SK-N-SH (cell line): Measurements from ENCODE around the gene TMEM39B. TPM values are rescaled to one million over a fixed set of nuclear protein-coding genes. Genes with fewer than 3 reads are reported as not detected.
"Not testable (repeated sequence)": the region's sequence is repeated elsewhere in the genome, so short reads cannot be mapped to it uniquely, and the experiment has no call there.

Experiments used
- CTCF ChIA-PET: fragments of 300-600, 350-600 bp; formaldehyde crosslinking; extraction: SDS; loops from one replicate; lab custom pipeline; 2021; lab: Yijun Ruan, JAX
- POLR2A ChIA-PET: fragments of 350-600 bp; sonication (Branson Sonifier 250); formaldehyde crosslinking; extraction: SDS; loops from one replicate; lab custom pipeline; 2020; ENCODE audit warnings: antibody characterized with exemption, inconsistent platforms; lab: Yijun Ruan, JAX
- DNase-seq: peaks from one replicate; pipeline ENCODE4 v3.0.0; 2012
- H2AFZ ChIP-seq: fragments of 200-600 bp; sonication (generic); 2 replicates; pipeline ENCODE4 v1.8.1; 2016; ENCODE audit warnings: antibody characterized with exemption, mild to moderate bottlenecking, low read depth
- H3F3A ChIP-seq: fragments of 200-600 bp; sonication (generic); replicated peaks from 2 replicates; pipeline ENCODE3; 2016; ENCODE audit warnings: antibody characterized with exemption, mild to moderate bottlenecking; ENCODE audit not compliant: insufficient read depth
- H3K27ac ChIP-seq, 2 experiments: fragments of 200-500 bp in 1 of 2; fragments of 200-600 bp in 1 of 2; sonication (Bioruptor generic) in 1 of 2; sonication (generic), shearing (Covaris generic) in 1 of 2; 2 replicates each; pipeline versions ENCODE4 v1.5.1 to v1.6.1; 2014 to 2016; ENCODE audit warnings: low read depth in 2 of 2, inconsistent platforms in 1 of 2, low read length in 1 of 2, mild to moderate bottlenecking in 1 of 2, mixed read lengths in 1 of 2
- H3K27me3 ChIP-seq: fragments of 200-600 bp; sonication (generic), shearing (Covaris generic); 2 replicates; pipeline ENCODE4 v1.6.1; 2016; ENCODE audit warnings: mixed run types; ENCODE audit not compliant: insufficient read depth
- H3K36me3 ChIP-seq, 2 experiments: fragments of 200-500 bp in 1 of 2; fragments of 200-600 bp in 1 of 2; sonication (Bioruptor generic) in 1 of 2; sonication (generic) in 1 of 2; replicated peaks in 1 of 2; 2 replicates each; pipeline versions ENCODE3 to v1.5.1; 2014 to 2016; ENCODE audit warnings: low read length in 1 of 2, mild to moderate bottlenecking in 1 of 2; ENCODE audit not compliant: insufficient read depth in 2 of 2, control insufficient read depth in 1 of 2
- H3K4me1 ChIP-seq, 2 experiments: fragments of 200-500 bp in 1 of 2; fragments of 200-600 bp in 1 of 2; sonication (Bioruptor generic) in 1 of 2; sonication (generic), shearing (Covaris generic) in 1 of 2; 2 replicates each; pipeline versions ENCODE4 v1.5.1 to v1.6.1; 2014 to 2016; ENCODE audit warnings: low read depth in 1 of 2, low read length in 1 of 2, mixed run types in 1 of 2; ENCODE audit not compliant: insufficient read depth in 2 of 2, control insufficient read depth in 1 of 2
- H3K4me2 ChIP-seq: fragments of 200-600 bp; sonication (generic), shearing (Covaris generic); 2 replicates; pipeline ENCODE4 v1.6.1; 2017; ENCODE audit warnings: mixed run types
- H3K4me3 ChIP-seq, 2 experiments: fragments of 200-500 bp in 1 of 2; fragments of 200-600 bp in 1 of 2; sonication (Bioruptor generic) in 1 of 2; sonication (generic), shearing (Covaris generic) in 1 of 2; 2 replicates each; pipeline versions ENCODE4 v1.5.1 to v1.8.1; 2014 to 2016; ENCODE audit warnings: low read depth in 2 of 2, inconsistent platforms in 1 of 2, low read length in 1 of 2, mild to moderate bottlenecking in 1 of 2, mixed read lengths in 1 of 2, moderate library complexity in 1 of 2
- H3K79me2 ChIP-seq: fragments of 200-600 bp; sonication (generic); 2 replicates; pipeline ENCODE4 v1.8.1; 2017; ENCODE audit warnings: mild to moderate bottlenecking; ENCODE audit not compliant: insufficient read depth
- H3K9ac ChIP-seq: fragments of 200-600 bp; sonication (generic); 2 replicates; pipeline ENCODE4 v1.6.1; 2017; ENCODE audit warnings: mixed run types
- H3K9me2 ChIP-seq: fragments of 200-600 bp; sonication (generic); 2 replicates; pipeline ENCODE4 v1.6.1; 2017; ENCODE audit warnings: mixed run types
- H3K9me3 ChIP-seq: fragments of 200-600 bp; sonication (generic); 2 replicates; pipeline ENCODE4 v1.6.1; 2017; ENCODE audit warnings: mixed run types, mild to moderate bottlenecking, moderate library complexity
- H4K20me1 ChIP-seq: fragments of 200-600 bp; sonication (generic); 2 replicates; pipeline ENCODE4 v1.6.1; 2017; ENCODE audit warnings: mild to moderate bottlenecking, mixed run types; ENCODE audit not compliant: insufficient read depth
- ELF1 ChIP-seq: IDR thresholded peaks from 2 replicates; pipeline ENCODE4 v1.4.0; 2012
- FOSL2 ChIP-seq: IDR thresholded peaks from 2 replicates; pipeline ENCODE4 v1.4.0; 2012; ENCODE audit warnings: low read depth, mild to moderate bottlenecking, moderate library complexity, borderline replicate concordance
- FOXJ3 ChIP-seq: sonication (generic); formaldehyde crosslinking; IDR thresholded peaks from 2 replicates; pipeline ENCODE4 v1.5.1; 2020; ENCODE audit warnings: mild to moderate bottlenecking, missing genetic modification reagents
- GATA2 ChIP-seq: sonication (generic); formaldehyde crosslinking; IDR thresholded peaks from 2 replicates; pipeline ENCODE4 v1.5.0; 2020; ENCODE audit warnings: mild to moderate bottlenecking, missing genetic modification reagents
- MEF2A ChIP-seq: IDR thresholded peaks from 2 replicates; pipeline ENCODE4 v1.4.0; 2012; ENCODE audit warnings: low read depth, borderline replicate concordance
- MXI1 ChIP-seq: IDR thresholded peaks from 2 replicates; pipeline ENCODE4 v1.6.1; 2012; ENCODE audit warnings: mild to moderate bottlenecking, low read depth, low read length, improper control_type of control experiment
- NFIC ChIP-seq: IDR thresholded peaks from 2 replicates; pipeline ENCODE4 v1.4.0; 2012; ENCODE audit warnings: borderline replicate concordance
- RCOR1 ChIP-seq: fragments of 150-350 bp; IDR thresholded peaks from 2 replicates; pipeline ENCODE4 v1.6.1; 2017; ENCODE audit warnings: antibody characterized with exemption, low read length
- RXRA ChIP-seq: IDR thresholded peaks from 2 replicates; pipeline ENCODE4 v1.4.0; 2012; ENCODE audit warnings: low read depth, mild to moderate bottlenecking, borderline replicate concordance
- TAF1 ChIP-seq: IDR thresholded peaks from 2 replicates; pipeline ENCODE4 v1.6.1; 2012; ENCODE audit warnings: low read depth, mild to moderate bottlenecking, low read length, moderate library complexity, borderline replicate concordance
- TCF12 ChIP-seq: IDR thresholded peaks from 2 replicates; pipeline ENCODE4 v1.4.0; 2012
- WGBS: methylation state at CpG from one replicate; pipeline ENCODE4 v1.1.6; 2017; ENCODE audit warnings: low lambda C conversion rate; 5-methylcytosine and 5-hydroxymethylcytosine counted together
- polyA plus RNA-seq, 3 experiments: library from polyadenylated mRNA; depleted of rRNA; stranded (reverse); fragments of >200 nt; gene quantifications; 2 replicates each; pipeline ENCODE4 v1.2.3, GENCODE V29; 2012
- TF ChIP-seq, protein P1 (sequence below): IDR thresholded peaks from 2 replicates; pipeline ENCODE4 v1.4.0; 2012; ENCODE audit warnings: low read depth
- TF ChIP-seq, protein P2 (sequence below): IDR thresholded peaks from 2 replicates; pipeline ENCODE4 v1.4.0; 2012; ENCODE audit warnings: low read depth, borderline replicate concordance
- TF ChIP-seq, protein P3 (sequence below): IDR thresholded peaks from 2 replicates; pipeline ENCODE4; 2012

TMEM39B gene
- polyA plus RNA-seq, 1 of the 3 experiments (the other 2 are of a cell fraction): 25.1 TPM

GRCh38 chr1:32077451-32077850 lies 4.7 kb downstream of the TMEM39B start:
- Histone ChIP-seq H3K9ac (no peak overlapping the region), H4K20me1 (0 out of 2 replicates have a peak, but pooled peaks cover 4% of the 10 kb centered on the region), H3K4me1 (peaks cover 7 to 11% of the 10 kb centered on the region in 2 experiments; a peak in 3 of 4 replicates), H3K79me2 (peaks cover 32% of the 10 kb centered on the region), H3K9me2 (no peaks in the 10 kb centered on the region), H2AFZ (no peak overlapping the region), H3K4me3 (no peak overlapping the region), H3K4me2 (no peak overlapping the region), H3K36me3 (peaks cover 23 to 56% of the 10 kb centered on the region in 2 experiments), H3F3A (peaks cover 11% of the 10 kb centered on the region), H3K27me3 (no peaks in the 10 kb centered on the region), H3K27ac (no peak overlapping the region), H3K9me3 (no peaks in the 10 kb centered on the region)
- ChIA-PET POLR2A (no interaction called here), CTCF (no interaction called here)
- no peak for DNase-seq
- 81% methylated on average over 3 of the region's 3 CpGs for WGBS
- TF ChIP-seq TCF12 (no peak), TAF1 (no peak)
- TF ChIP-seq, protein P1, sequence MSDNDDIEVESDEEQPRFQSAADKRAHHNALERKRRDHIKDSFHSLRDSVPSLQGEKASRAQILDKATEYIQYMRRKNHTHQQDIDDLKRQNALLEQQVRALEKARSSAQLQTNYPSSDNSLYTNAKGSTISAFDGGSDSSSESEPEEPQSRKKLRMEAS: no peak
- TF ChIP-seq, protein P2, sequence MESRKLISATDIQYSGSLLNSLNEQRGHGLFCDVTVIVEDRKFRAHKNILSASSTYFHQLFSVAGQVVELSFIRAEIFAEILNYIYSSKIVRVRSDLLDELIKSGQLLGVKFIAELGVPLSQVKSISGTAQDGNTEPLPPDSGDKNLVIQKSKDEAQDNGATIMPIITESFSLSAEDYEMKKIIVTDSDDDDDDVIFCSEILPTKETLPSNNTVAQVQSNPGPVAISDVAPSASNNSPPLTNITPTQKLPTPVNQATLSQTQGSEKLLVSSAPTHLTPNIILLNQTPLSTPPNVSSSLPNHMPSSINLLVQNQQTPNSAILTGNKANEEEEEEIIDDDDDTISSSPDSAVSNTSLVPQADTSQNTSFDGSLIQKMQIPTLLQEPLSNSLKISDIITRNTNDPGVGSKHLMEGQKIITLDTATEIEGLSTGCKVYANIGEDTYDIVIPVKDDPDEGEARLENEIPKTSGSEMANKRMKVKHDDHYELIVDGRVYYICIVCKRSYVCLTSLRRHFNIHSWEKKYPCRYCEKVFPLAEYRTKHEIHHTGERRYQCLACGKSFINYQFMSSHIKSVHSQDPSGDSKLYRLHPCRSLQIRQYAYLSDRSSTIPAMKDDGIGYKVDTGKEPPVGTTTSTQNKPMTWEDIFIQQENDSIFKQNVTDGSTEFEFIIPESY: no peak

DNA sequence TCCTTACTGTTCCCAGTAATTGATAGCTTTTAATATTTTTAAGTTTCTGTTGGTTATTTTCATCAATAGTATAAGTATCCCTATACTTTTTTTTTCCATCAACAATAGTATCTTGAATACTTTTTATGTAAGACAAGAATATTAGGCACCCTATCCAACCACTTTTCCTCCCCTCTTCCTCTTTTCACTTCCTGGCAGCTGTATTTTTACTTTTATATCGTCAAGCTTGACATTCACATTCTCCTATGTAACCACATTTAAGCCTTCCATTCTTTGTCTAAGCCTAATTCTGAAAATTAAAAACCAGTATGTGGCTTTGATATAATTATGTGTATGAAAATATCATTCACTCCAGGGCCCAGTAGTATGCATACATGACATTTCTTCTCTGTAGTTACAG lies 9.3 kb downstream of the TMEM39B start:
- no peaks in the 10 kb centered on the region for H3K9me3 ChIP-seq
- TF ChIP-seq ELF1 (no peak), GATA2 (no peak), FOXJ3 (CRISPR knock-in tag) (no peak), FOSL2 (no peak), RCOR1 (no peak), MEF2A (no peak), MXI1 (no peak), RXRA (no peak), NFIC (no peak)
- TF ChIP-seq, protein P1: no peak
- TF ChIP-seq, protein P2: no peak
- TF ChIP-seq, protein P3, sequence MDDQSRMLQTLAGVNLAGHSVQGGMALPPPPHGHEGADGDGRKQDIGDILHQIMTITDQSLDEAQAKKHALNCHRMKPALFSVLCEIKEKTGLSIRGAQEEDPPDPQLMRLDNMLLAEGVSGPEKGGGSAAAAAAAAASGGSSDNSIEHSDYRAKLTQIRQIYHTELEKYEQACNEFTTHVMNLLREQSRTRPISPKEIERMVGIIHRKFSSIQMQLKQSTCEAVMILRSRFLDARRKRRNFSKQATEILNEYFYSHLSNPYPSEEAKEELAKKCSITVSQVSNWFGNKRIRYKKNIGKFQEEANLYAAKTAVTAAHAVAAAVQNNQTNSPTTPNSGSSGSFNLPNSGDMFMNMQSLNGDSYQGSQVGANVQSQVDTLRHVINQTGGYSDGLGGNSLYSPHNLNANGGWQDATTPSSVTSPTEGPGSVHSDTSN: no peak
- H4K20me1 ChIP-seq: no peaks in the 10 kb centered on the region
- no peaks in the 10 kb centered on the region for H3K27me3 ChIP-seq
- no peak for DNase-seq
- no peaks in the 10 kb centered on the region for H3K4me1 ChIP-seq
- H3K36me3 ChIP-seq: peaks cover 17 to 86% of the 10 kb centered on the region in 2 experiments
- 93% methylated on average over 1 of the region's 1 CpG for WGBS
- CTCF ChIA-PET: interaction anchor here (0.6 to 1.0 kb wide), 2 partner anchors 9 to 264 kb away, joined by 3 read pairs; partner anchors contain the start of gene TMEM39B
- no peak overlapping the region for H3K27ac ChIP-seq
- H3K4me3 ChIP-seq: no peak overlapping the region
- H2AFZ ChIP-seq: no peak overlapping the region
- no peaks in the 10 kb centered on the region for H3K9me2 ChIP-seq
- H3K79me2 ChIP-seq: peaks cover 22% of the 10 kb centered on the region; the same call in 1 of the 2 replicates
- POLR2A ChIA-PET: interaction anchor here (1.5 kb wide), 1 partner anchor 9 kb away, joined by 5 read pairs; the partner anchor contains the start of gene TMEM39B
- H3K9ac ChIP-seq: no peak overlapping the region
- H3F3A ChIP-seq: peaks cover 5% of the 10 kb centered on the region
- H3K4me2 ChIP-seq: no peak overlapping the region

DNA sequence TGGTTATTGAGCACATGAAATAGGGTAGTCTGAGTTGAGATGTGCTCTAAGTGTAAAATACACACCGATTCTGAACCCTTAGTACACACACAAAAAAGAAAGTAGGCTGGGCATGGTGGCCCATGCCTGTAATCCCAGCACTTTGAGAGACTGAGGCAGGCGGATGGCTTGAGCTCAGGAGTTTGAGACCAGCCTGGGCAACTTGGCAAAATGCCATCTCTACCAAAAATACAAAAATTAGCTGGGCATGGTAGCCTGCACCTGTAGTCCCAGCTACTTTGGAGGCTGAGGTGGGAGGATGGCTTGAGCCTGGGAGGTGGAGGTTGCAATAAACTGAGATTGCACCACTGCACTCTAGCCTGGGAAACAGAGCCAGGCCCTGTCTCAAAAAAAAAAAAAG lies 13.6 kb downstream of the TMEM39B start:
- H3F3A ChIP-seq, H3K9ac ChIP-seq, H3K9me2 ChIP-seq, H3K4me1 ChIP-seq, H3K4me3 ChIP-seq, H4K20me1 ChIP-seq, H2AFZ ChIP-seq, H3K4me2 ChIP-seq, POLR2A ChIA-PET, DNase-seq, H3K27me3 ChIP-seq, H3K27ac ChIP-seq, H3K9me3 ChIP-seq: not testable (repeated sequence)
- Histone ChIP-seq H3K79me2 (peaks cover 15% of the 10 kb centered on the region; the same call in 1 of the 2 replicates), H3K36me3 (peaks cover 16 to 63% of the 10 kb centered on the region in 2 experiments)
- WGBS: 94% methylated on average over 2 of the region's 2 CpGs
- CTCF ChIA-PET: interaction anchor here (1.0 kb wide), 1 partner anchor 13 kb away, joined by 3 read pairs; the partner anchor contains the start of gene TMEM39B
